BJ (cell line): ENCODE measurements around the gene CEP83. TPM values are rescaled to one million over a fixed set of nuclear protein-coding genes. Genes with fewer than 3 reads are reported as not detected.

Experiments
- CTCF ChIA-PET: fragments of 350-600 bp; formaldehyde crosslinking; extraction: SDS; loops from one replicate; lab custom pipeline; 2021; ENCODE audit warnings: antibody characterized with exemption, inconsistent platforms; lab: Yijun Ruan, JAX
- POLR2A ChIA-PET: fragments of 300-600 bp; sonication (Branson Sonifier 250); formaldehyde crosslinking; extraction: SDS; loops from one replicate; lab custom pipeline; 2021; ENCODE audit warnings: antibody characterized with exemption; lab: Charles Lee
- DNase-seq: peaks from one replicate; pipeline ENCODE4 v3.0.0-alpha.2; 2011; ENCODE audit warnings: low read depth
- H3K27me3 ChIP-seq: 2 replicates; pipeline ENCODE4 v1.6.0; 2011; ENCODE audit warnings: low read length; ENCODE audit not compliant: control insufficient read depth, insufficient read depth
- H3K36me3 ChIP-seq: 2 replicates; pipeline ENCODE4 v1.5.1; 2011; ENCODE audit warnings: low read length; ENCODE audit not compliant: control insufficient read depth, insufficient read depth
- H3K4me3 ChIP-seq: 2 replicates; pipeline ENCODE4 v1.5.1; 2011; ENCODE audit warnings: low read depth, mild to moderate bottlenecking, control low read depth, low read length
- CTCF ChIP-seq: IDR thresholded peaks from 2 replicates; pipeline ENCODE4 v1.5.1; 2011; ENCODE audit warnings: low read depth, mild to moderate bottlenecking, control low read depth, inconsistent platforms, low read length, moderate library complexity; ENCODE audit not compliant: insufficient read depth
- polyA plus RNA-seq: library from polyadenylated mRNA; depleted of rRNA; stranded (reverse); fragments of >200 nt; gene quantifications from 2 replicates; pipeline ENCODE4 v1.2.3, GENCODE V29; 2011

The CEP83 gene
- polyA plus RNA-seq, 1 experiment: 5.7 TPM

DNA sequence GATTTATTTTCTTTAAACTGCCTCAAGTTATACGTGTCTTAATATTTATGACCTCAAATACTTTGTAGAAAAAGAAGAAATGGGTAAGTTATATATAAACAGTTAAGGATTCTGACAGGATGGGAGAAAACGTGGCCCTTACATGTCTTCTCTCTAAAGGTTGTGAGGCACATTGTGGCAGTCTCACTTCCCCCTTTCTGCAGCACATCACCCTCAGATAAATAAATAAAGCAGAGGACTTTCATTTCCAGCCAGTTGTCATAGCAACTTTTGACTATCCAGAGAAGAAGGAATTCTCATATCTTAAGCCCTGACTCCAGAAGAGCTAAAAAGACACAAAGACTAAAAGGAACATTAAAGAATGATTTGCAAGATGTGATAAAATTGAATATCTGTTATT is 28.8 kb upstream of the CEP83 start:
- no peaks in the 10 kb centered on the region for H3K36me3 ChIP-seq
- POLR2A ChIA-PET: no interaction called here
- no peak overlapping the region for H3K4me3 ChIP-seq
- CTCF ChIA-PET: no interaction called here
- peaks cover 7% of the 10 kb centered on the region for H3K27me3 ChIP-seq
- DNase-seq: no peak
- TF ChIP-seq CTCF: no peak

- POLR2A ChIA-PET: no interaction called here
- Histone ChIP-seq H3K4me3 (no peak overlapping the region), H3K36me3 (no peaks in the 10 kb centered on the region), H3K27me3 (peaks cover 5% of the 10 kb centered on the region; the same call in 1 of the 2 replicates)
- no peak for TF ChIP-seq CTCF
- DNase-seq: no peak
- CTCF ChIA-PET: interaction anchor here (0.6 kb wide), 1 partner anchor 218 kb away, joined by 5 read pairs; no protein-coding TSS in a partner anchor
Measured at GRCh38 chr12:94481734-94482133, 22.1 kb upstream of the CEP83 start.

DNA sequence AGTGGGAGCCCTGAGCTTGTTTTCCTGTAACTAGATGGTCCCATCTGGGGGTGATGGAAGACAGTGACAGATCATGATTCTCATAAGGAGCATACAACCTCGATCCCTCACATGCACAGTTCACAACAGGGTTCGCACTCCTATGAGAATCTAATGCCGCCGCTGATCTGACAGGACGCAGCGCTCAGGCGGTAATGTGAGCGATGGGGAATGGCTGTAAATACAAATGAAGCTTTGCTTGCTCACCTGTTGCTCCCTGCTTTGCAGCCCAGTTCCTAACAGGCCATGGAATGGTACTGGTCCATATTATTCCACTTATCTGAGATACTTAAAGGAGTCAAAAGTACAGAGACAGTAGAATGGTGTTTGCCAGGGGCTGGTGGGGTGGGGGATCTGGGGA is 9.9 kb upstream of the CEP83 start:
- CTCF ChIA-PET: no interaction called here

GRCh38 chr12:94460616-94460959 is 921 bp upstream of the CEP83 start:
- Histone ChIP-seq H3K27me3 (no peaks in the 10 kb centered on the region), H3K4me3 (peak overlapping the region; percentile 76), H3K36me3 (no peaks in the 10 kb centered on the region)
- TF ChIP-seq CTCF: no peak
- DNase-seq: no peak
- POLR2A ChIA-PET: no interaction called here
- CTCF ChIA-PET: interaction anchor here (0.8 to 1.2 kb wide), 2 partner anchors 10 to 18 kb away, joined by 3 read pairs; no protein-coding TSS in a partner anchor

More for the DNA sequence above, 9.9 kb upstream of the CEP83 start:
- no peak for DNase-seq
- Histone ChIP-seq H3K36me3 (no peaks in the 10 kb centered on the region), H3K27me3 (peaks cover 4% of the 10 kb centered on the region), H3K4me3 (no peak overlapping the region)
- TF ChIP-seq CTCF: no peak
- POLR2A ChIA-PET: no interaction called here

DNA sequence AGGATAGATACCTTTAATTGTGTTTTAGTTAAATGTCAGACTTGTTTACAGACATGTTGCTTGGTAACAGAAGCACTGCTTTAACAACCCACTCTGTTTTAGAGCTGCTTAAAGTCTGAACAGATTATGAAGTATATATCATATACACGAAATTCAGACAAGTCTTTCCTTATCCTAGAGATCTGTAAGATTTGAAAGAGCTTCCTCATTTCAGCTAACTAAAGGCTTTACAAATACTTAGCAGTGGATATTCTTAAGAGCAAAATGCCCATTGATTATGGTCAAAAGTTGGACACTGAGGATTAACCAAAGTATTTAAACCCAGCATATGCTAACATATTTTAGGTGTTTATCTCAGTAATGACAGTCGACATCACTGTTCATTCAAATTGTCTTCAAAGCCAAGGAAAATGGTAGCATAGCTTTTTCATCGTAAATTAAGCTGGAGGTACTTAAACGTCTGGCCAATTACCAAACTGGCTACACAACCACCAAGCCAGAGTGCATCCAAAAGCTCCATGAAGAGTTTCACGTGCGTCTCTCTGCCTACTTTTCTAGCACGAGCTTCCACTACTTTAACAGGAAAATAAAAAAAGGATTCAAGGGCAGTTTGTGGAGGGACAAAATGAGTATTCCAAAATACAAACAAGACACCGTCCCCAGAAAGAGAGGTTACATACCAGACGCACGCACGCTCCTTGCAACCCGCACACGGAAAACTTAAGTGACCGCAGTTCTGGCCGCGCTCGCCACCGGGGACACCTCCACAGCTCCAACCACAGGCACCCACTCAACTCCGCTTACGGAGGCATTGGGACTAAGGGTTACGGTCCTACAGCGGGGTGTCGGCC is 565 bp downstream of the CEP83 start:
- Histone ChIP-seq H3K27me3 (no peaks in the 10 kb centered on the region), H3K4me3 (peak overlapping the region; percentile 76), H3K36me3 (no peaks in the 10 kb centered on the region; the same call in 1 of the 2 replicates)
- ChIA-PET POLR2A (interaction anchor here (0.6 kb wide), 1 partner anchor 169 kb away, joined by 5 read pairs; no protein-coding TSS in a partner anchor), CTCF (interaction anchor here (1.0 to 1.5 kb wide), 3 partner anchors 12 to 225 kb away, joined by 3 to 4 read pairs (median 3); no protein-coding TSS in a partner anchor)
- DNase-seq: peak; percentile 3
- no peak for TF ChIP-seq CTCF
